Right ventricle myocardium superior (tissue), 1 donor: ENCODE results near the gene DUSP14. TPM values are rescaled to one million over a fixed set of nuclear protein-coding genes. Genes with fewer than 3 reads are reported as not detected.
"Not testable (repeated sequence)": the region's sequence is repeated elsewhere in the genome, so short reads cannot be mapped to it uniquely, and the experiment has no call there.

Experiments
- ATAC-seq: fragments of 200-7000 bp; cut with Tn5 transposase; one replicate; pipeline ENCODE4 v1.9.1; 2020; ENCODE audit warnings: mild to moderate bottlenecking; ENCODE audit not compliant: poor library complexity
- DNase-seq: peaks from one replicate; pipeline ENCODE4 v3.0.0-alpha.2; 2020
- intact Hi-C: fragments of 100-400 bp; cut with DNase I; formaldehyde crosslinking; loops from one replicate; pipeline ENCODE4 v1.11.2; 2022
- long read RNA-seq: library from polyadenylated mRNA; unstranded; transcript quantifications from one replicate; pipeline ENCODE4 v2.0.0, GENCODE V29; 2021
- total RNA-seq: library from RNA; stranded (reverse); fragmentation: NEBNext Ultra II Directional; extraction: Animal tissue kit (Norgen Biotek cat#: 25700); gene quantifications from one replicate; pipeline ENCODE4 v1.2.1, GENCODE V29; 2021
- donor health status: DM: no; HTN: yes; CAD: no; lungs with severe emphysema.

DUSP14 gene, protein sequence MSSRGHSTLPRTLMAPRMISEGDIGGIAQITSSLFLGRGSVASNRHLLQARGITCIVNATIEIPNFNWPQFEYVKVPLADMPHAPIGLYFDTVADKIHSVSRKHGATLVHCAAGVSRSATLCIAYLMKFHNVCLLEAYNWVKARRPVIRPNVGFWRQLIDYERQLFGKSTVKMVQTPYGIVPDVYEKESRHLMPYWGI
- 19.6 TPM for total RNA-seq
- long read RNA-seq, transcript DUSP14-206 (3 exons, 1,537 nt): major isoform, 38 of 40 reads
- long read RNA-seq, partial matches to known transcripts: 2 of 40 reads
- long read RNA-seq, other reads (novel, unspliced or antisense): 0 of 40 reads

DNA sequence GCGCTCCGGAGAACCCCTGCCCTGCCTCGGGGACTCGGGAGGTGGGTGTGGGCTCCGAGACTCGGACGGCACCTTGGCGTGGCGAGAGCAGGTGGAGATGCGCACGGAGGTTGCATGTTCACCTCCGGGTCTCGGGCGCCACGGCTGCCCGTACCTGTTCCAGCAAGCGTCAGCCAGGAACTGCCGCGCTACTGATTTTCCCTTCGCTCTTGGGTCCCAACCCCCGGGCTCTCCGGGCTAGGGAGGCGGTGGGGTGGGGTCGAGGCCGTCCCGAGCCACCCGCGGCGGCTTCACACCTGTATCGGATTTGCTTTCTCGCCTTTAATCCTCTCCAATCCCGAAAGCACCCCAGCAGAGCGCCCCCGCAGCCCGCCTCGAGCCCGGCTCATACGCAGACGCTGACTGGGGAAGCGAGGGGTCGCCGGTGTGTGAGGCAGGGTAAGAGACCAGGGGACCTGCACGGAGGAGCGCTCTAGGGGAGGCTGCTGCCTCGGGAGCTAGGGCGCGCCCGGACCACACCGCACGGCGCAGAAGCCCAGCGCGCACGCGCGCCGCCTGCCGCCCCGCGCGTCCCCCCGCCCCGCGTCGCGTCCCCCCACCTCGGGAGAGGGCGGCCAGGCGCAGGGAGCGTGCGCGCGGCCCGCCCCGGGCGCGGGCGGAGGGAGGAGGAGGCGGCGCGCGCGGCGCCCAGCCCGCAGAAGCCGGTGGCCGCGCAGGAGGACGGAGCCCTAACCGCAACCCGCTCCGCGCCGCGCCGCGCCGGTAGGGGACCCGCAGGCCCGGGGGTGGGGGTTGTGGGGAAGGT is at the start of gene DUSP14:
DUSP14 (plus strand) TSS at position 695 of the 805 bp plus-strand sequence. CDS start 22,382 bp downstream, outside the sequence.
- peak; percentile 87 for DNase-seq
- intact Hi-C loops: no loop called here
- ATAC-seq: peak; percentile 89

DNA sequence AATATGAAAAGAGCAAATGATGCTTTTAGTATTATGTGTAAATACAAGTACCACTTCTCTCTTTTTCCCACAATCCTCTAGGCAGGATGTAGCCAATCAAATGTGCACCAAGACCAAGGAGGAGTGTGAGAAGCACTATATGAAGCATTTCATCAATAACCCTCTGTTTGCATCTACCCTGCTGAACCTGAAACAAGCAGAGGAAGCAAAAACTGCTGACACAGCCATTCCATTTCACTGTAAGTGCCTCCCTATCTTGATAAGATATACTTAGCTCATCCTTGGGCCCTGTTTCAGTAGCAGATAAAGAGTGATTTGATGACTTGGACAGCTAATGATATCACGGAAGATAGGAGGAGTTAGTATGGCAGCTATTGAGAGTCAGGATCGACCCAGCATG is 49.3 kb upstream of the DUSP14 start:
- ATAC-seq (no peak), DNase-seq (no peak)
- intact Hi-C loops: no loop called here

DNA sequence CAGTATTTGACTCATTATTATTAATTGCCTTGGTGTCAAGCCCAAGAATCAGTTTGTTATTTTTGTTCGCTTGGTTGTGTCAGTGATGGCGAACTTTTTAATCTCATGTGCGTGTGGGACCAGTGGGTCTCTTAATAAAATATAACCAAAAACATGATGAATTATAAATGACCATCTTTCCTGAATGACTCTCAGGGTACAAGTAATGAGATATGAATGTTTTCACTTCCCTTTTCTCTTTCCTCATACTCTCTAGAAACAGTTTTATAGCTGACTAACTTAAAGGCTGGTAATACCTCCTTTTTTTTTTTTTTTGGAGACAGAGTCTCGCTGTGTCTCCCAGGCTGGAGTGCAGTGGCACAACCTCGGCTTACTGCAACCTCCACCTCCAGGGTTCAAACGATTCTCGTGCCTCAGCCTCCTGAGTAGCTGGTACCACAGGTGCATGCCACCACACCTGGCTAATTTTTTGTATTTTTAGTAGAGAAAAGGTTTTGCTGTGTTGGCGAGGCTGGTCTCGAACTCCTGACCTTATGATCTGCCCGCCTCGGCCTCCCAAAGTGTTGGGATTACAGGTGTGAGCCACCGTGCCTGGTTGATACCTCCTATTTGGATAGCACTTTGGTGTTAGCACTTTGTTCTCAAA is 48.2 kb upstream of the DUSP14 start:
- intact Hi-C loops, DNase-seq, ATAC-seq: not testable (repeated sequence)

DNA sequence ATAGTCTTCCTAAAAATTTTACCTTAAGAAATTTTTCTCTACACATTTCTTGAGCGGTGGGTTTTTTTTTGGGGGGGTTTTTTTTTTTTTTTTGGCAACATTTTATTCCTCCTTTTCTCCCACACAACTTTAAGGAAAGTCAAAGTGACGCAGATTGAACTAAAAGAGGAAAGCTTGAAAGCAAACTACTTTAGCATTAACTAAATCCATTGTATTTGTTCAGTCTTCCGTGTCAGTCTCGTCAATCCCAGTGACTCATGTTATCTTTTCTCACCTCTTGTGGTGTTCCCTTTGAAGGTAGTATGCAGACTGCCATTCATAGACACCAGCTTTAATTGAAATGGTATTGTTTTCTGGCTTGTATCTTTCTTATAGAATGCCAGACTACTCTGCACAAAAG is 43.7 kb upstream of the DUSP14 start:
- intact Hi-C loops: no loop called here
- no peak for ATAC-seq

DNA sequence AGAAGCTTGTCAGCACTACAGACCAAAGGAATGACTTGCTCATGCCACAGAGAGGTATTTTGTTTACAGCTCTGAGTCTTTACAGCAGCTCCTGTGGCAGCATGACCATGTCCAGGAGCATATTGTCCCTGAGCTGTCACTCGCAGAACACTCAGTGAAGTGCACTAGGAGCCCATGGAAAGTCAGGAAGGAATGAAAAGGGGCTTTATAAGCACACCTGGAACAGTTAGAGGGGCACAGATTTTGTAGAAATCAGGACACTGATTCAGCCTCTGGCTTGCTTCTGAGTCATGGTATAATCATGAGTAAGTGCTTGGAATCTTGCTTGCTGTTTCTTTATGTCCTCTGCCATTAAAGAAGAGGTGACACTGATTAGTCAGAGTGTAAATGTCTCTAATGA is 42.0 kb upstream of the DUSP14 start:
- intact Hi-C loops: no loop called here
- DNase-seq (no peak), ATAC-seq (peak; percentile 39)

More for the DNA sequence above, 43.7 kb upstream of the DUSP14 start:
- no peak for DNase-seq

DNA sequence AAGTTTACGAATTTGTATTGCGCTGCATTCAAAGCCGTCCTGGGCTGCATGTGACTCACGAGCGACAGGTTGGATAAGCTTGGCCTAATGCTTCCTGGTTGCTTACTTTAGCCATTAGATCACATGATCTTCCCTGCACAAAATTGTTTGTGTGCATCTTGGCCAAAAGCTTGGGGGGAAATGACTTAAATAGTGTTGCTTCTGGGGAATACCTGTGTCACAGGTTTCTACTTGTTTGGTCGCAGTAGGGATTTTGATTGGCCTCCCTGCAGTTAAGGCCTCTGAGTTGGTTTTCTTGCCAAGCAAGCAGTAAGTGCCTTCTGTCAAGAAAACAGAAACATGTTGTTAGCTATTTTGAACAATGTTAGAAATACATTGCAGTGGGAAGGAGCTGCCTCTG is 39.6 kb upstream of the DUSP14 start:
- intact Hi-C loops: no loop called here
- no peak for ATAC-seq
- no peak for DNase-seq

DNA sequence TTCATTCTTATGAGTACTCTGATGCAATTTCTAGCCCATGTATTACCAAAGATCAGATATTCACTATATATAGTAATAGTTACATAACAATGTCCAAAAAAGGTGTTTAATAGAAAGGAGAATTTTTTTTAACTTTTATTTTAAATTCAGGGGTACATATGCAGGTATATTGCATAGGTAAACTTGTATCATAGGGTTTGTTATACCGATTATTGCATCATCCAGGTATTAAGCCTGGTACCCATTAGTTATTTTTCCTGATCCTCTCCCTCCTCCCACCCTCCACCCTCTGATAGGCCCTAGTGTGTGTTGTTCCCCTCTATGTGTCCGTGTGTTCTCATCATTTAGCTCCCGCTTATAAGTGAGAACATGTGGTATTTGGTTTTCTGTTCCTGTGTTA is 31.9 kb upstream of the DUSP14 start:
- DNase-seq, ATAC-seq, intact Hi-C loops: not testable (repeated sequence)

DNA sequence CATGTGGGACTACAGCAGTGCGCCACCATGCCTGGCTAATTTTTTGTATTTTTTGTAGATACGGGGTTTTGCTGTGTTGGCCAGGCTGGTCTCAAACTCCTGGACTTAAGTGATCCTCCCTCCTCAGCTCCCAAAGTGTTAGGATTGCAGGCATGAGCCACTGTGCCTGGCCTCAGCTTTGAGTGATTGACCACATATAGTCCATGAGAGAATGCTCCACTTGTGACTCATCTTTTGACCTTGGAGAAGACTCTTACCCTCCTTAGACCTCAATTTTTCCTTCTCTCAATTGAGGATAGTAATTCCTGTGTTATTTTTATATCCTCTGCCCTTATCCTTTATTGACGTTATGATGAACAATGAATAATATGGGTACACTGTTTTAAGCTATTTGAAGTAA is 30.9 kb upstream of the DUSP14 start:
- DNase-seq (no peak), ATAC-seq (no peak)
- intact Hi-C loops: no loop called here

DNA sequence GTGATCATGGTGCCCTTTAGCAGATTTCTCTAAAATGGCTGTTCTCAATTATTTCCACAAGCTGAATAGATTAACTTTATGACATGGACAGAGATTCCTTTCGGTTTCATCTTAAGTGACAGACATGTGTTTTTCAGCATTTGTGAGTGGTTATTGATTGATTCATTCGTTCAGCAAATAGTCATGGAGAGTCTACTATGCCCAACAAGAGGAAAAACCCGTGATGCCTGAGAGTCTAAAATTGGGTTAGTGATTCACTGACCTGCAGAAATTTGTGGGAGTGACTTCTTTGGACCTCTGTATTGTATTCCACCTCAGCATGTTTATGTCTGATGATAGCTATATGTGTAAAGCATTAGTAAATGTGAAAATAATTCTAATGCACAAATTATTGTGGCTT is 28.0 kb upstream of the DUSP14 start:
- intact Hi-C loops: no loop called here
- DNase-seq (no peak), ATAC-seq (no peak)

DNA sequence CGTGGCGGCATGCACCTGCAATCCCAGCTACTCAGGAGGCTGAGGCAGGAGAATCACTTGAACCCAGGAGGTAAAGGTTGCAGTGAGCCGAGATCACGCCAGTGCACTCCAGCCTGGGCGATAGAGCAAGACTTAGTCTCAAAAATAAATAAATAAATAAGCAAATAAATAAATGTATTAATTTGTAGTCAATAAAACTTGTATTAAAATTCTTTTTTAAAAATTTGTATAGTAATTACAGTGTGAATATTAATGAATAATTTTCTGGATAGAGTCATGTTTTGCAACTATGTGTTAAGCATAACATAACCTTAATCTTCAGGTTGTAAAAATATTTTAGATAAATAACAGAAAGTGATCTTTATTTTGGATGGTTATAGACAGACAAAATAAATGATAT is 27.2 kb upstream of the DUSP14 start:
- no peak for DNase-seq
- ATAC-seq: no peak
- intact Hi-C loops: no loop called here

DNA sequence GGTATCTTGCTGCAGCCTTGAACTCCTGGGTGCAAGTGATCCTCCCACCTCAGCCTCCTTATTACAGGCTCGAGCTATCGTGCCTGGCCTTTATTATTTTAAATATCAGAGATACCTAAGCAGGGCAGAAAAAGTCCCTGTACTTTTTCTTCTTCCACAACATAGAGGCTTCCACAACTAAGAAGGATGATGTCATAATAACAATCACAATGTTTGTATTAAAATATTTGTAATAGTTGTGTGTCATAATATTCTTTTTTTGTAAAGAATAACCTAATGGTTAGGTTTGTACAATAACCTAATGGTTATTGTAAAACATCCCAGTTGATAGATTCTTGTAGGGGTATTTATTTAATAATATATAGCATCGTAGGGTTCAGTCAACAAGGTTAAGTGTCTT is 26.7 kb upstream of the DUSP14 start:
- no peak for DNase-seq
- intact Hi-C loops: no loop called here
- no peak for ATAC-seq

DNA sequence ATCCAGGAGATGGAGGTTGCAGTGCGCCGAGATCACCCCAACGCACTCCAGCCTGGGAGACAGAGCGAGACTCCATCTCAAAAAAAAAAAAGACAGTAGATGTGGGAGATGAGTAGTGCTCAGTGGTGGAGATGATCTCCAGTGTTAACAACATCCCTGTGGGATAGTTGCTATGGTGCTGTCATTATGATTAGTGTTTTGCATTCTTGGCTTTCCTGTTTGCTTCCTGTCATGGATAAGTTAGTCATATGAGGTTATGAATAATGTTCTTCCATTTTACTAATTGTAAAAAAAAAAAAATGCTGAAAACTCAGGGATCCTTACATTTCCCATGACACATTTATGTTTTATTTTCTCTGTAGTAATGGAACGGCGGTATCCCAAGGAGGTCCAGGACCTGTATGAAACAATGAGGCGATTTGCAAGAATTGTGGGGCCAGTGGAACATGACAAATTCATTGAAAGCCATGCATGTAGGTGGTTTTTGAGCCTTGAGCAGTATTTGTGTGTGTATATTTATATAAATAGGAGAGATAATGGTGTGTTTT is 24.5 kb upstream of the DUSP14 start:
- intact Hi-C loops: no loop called here
- no peak for DNase-seq
- no peak for ATAC-seq

DNA sequence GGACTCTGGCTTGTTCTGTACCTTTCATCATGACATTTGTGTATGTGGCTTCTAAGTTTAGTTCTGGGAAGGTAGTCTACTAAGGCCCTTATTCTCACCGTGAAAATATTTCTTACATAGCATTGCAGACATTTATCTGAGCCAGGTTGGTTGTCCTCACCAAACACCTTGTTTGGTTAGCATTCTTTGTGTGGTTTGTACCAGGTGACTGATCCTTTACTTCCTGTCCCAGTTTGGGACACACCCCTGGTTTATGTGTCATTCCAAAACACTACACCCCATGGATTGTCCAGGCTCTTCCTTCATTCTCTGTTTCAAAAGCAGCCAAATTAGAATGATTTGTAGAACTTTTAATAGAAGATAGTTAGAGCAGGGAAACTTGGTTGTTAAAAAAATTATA is 23.2 kb upstream of the DUSP14 start:
- no peak for ATAC-seq
- DNase-seq: no peak
- intact Hi-C loops: no loop called here

DNA sequence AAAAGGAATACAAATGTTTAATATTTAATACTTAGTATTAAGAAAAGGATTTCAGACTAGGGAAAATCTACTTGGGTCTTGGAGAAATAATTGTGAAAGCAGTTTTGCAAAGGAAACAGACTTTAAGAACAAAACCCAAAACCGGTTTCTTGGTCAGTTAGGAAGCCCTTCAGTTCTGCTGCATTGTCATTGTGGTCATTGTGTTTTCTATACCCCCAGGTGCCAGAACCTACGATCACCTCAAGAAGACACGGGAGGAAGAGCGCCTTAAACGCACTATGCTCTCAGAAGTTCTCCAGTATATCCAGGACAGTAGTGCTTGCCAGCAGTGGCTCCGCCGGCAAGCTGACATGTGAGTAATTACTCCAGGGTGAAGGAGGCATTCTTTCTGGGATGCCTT is 19.5 kb upstream of the DUSP14 start:
- intact Hi-C loops: no loop called here
- DNase-seq (no peak), ATAC-seq (no peak)

DNA sequence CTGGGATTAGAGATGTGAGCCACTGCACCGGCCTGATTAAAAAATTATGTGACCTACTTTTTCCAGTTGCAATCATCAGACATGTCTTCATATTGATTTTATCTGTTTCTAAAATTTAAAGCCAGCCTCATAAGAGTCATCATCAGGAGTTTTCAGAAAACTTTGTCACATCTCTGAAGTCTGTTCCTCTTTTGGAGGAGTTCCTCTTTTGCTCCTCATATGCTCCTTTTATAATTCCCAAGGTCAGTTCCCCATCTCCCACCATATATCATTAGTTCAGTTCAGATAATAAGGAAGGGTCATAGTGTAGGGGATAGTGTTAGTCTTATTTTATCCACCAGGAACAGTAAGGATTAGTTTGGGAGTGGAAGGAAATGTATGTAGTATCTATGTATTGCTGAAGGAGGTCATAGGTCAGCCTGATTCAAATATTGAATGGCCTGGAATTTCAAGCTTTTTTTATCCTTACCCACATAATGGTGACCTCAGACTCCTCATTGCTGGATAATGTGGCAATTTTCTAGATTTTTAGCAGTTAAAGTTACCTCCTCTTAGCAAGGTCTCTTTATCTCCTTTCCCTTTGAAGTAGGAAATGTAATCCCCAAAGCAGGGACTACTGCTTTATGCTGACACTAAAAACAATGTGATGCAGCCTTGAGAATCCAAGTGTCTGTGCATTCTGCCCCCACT is 13.8 kb upstream of the DUSP14 start:
- intact Hi-C loops: no loop called here
- DNase-seq (no peak), ATAC-seq (no peak)

DNA sequence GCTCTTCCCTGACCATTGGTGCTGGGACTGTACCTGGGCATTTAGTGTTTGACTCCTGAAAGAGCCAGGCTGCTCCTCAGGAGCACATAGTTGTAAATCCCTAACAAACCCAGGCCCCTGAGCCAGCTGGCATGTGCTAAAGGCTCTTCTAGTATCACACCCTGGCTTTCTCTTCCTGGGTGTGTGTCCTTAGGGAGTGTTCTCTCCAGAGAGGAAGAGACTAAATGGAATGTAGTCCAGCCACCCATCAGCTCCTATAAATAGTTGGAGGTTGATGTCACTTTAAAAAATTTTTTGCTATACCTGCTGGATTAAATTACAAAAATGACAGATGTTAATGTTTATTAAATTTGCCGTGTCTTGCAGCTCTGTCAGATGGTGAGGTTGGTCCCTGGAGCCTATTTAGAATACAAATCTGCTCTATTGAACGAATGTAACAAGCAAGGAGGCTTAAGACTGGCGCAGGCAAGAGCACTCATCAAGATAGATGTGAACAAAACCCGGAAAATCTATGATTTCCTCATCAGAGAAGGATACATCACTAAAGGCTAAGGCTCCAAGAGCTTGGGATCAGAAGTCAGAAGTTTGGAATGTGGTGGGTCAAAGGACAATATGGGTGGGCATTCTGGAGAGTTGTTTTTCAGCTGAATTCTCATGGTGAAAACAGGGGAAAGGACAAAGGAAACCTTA is 13.1 kb upstream of the DUSP14 start:
- DNase-seq: no peak
- intact Hi-C loops: no loop called here
- peak; percentile 85 for ATAC-seq

DNA sequence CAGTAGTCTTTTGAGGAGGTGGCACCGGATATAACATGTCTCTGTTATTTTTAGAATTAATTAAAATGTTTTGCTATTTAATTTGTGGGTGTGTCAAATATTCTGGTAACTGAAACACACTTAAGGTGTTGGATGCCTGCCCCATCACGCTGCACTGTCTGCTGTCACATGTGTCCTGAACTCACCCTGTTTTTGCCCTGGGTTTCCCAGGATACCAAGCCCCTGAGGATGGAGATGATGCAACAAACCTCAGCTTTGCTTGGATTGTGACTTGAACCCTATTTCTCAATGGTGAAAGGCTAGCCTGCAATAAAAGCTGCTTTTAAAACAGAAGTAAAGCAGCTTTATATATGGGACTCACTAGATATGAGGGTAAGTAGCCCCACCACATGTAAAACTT is 11.5 kb upstream of the DUSP14 start:
- intact Hi-C loops: no loop called here
- peak; percentile 82 for ATAC-seq

DNA sequence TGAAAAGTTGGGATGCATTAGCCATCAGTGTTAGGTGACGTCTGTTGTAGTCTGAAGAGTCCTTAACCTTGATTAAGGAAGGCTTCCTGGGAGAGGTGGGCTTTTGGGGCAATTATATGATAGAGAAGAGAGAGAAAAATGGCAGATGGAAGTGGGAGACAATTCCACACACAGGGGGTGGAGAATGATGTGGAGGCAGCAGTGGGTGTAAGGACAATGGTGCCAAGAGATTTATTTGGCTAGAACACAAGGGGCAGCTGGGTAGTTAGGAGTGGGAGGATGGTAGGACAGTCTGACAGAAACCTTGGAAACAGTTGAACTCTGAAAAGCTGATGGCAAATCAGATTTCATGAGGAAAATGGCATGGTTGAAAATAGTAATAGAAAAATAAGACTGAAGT is 10.7 kb upstream of the DUSP14 start:
- intact Hi-C loops: no loop called here
- ATAC-seq: no peak

More for the DNA sequence above, 11.5 kb upstream of the DUSP14 start:
- peak; percentile 74 for DNase-seq

More for the DNA sequence above, 10.7 kb upstream of the DUSP14 start:
- no peak for DNase-seq
